DMS79 (cell line): ENCODE measurements around the gene ACSS2.

Source experiments
- DNase-seq: peaks from one replicate; lab custom pipeline; 2025; lab: John Stamatoyannopoulos, UW

ACSS2 gene

GRCh38 chr20:34907616-34908469, 31.4 kb downstream of the ACSS2 start:
- peak; percentile 15 for DNase-seq

- no peak for DNase-seq
These were observed 38.7 kb downstream of the ACSS2 start for GRCh38 chr20:34915131-34915530.

- DNase-seq = no peak
These were observed 39.5 kb downstream of the ACSS2 start for GRCh38 chr20:34915749-34916455.

- no peak for DNase-seq
These were observed 40.5 kb downstream of the ACSS2 start for GRCh38 chr20:34916774-34917354.

- DNase-seq = no peak
These were observed 43.6 kb downstream of the ACSS2 start for GRCh38 chr20:34920055-34920454.

GRCh38 chr20:34921436-34921835, 45.0 kb downstream of the ACSS2 start:
- DNase-seq = no peak

GRCh38 chr20:34922654-34923381, 46.4 kb downstream of the ACSS2 start:
- DNase-seq = no peak

GRCh38 chr20:34923414-34923813, 47.0 kb downstream of the ACSS2 start:
- DNase-seq = no peak

- no peak for DNase-seq
These were observed 48.9 kb downstream of the ACSS2 start for GRCh38 chr20:34925341-34925740.

GRCh38 chr20:34925981-34926380, 49.6 kb downstream of the ACSS2 start:
- DNase-seq = no peak

- DNase-seq = no peak
These were observed 50.2 kb downstream of the ACSS2 start for GRCh38 chr20:34926581-34926980.

- no peak for DNase-seq
These were observed 51.3 kb downstream of the ACSS2 start for GRCh38 chr20:34927736-34928135.

- DNase-seq = no peak
These were observed 52.0 kb downstream of the ACSS2 start for GRCh38 chr20:34928411-34928810.

GRCh38 chr20:34931771-34932170, 55.4 kb downstream of the ACSS2 start:
- no peak for DNase-seq

- no peak for DNase-seq
These were observed 62.2 kb downstream of the ACSS2 start for GRCh38 chr20:34938466-34939163.

- DNase-seq = no peak
These were observed 63.7 kb downstream of the ACSS2 start for GRCh38 chr20:34940081-34940481.

GRCh38 chr20:34941226-34941625, 64.8 kb downstream of the ACSS2 start:
- no peak for DNase-seq

- DNase-seq = no peak
These were observed 65.9 kb downstream of the ACSS2 start for GRCh38 chr20:34942301-34942700.

- no peak for DNase-seq
These were observed 67.6 kb downstream of the ACSS2 start for GRCh38 chr20:34943808-34944567.

- DNase-seq = no peak
These were observed 69.1 kb downstream of the ACSS2 start for GRCh38 chr20:34945315-34946077.
